A172 (cell line): ENCODE measurements around the gene YWHAG. TPM values are rescaled to one million over a fixed set of nuclear protein-coding genes. Genes with fewer than 3 reads are reported as not detected.
"Not testable (repeated sequence)": the region's sequence is repeated elsewhere in the genome, so short reads cannot be mapped to it uniquely, and the experiment has no call there.

Experiments
- DNase-seq: peaks from one replicate; pipeline ENCODE4 v3.0.0-alpha.2; 2015; ENCODE audit warnings: low spot score
- total RNA-seq: library from RNA; depleted of rRNA; stranded (reverse); fragments of >200 nt; shearing (Covaris generic); gene quantifications from 2 replicates; pipeline ENCODE4 v1.2.3, GENCODE V29; 2014

The YWHAG gene
- total RNA-seq, 1 experiment from 2014 or later, result 151 TPM

DNA sequence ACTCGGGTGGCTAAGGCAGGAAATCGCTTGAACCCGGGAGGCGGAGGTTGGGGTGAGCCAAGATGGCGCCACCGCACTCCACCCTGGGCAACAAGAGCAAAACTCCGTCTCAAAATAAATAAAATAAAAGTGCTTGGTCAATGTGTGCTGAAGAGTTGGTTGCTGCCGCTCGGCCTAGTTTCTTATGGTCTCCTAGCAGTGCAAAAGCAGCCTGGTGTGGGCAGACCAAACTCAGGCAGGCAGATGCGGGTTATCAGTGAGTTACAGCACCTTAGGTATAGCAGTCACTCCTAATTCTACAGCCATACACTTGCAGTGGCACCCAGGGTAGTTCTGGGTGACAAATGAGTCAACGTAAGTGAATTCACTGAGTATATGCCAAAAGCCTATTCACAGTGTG lies 33.7 kb downstream of the YWHAG start:
- DNase-seq, result no peak

DNA sequence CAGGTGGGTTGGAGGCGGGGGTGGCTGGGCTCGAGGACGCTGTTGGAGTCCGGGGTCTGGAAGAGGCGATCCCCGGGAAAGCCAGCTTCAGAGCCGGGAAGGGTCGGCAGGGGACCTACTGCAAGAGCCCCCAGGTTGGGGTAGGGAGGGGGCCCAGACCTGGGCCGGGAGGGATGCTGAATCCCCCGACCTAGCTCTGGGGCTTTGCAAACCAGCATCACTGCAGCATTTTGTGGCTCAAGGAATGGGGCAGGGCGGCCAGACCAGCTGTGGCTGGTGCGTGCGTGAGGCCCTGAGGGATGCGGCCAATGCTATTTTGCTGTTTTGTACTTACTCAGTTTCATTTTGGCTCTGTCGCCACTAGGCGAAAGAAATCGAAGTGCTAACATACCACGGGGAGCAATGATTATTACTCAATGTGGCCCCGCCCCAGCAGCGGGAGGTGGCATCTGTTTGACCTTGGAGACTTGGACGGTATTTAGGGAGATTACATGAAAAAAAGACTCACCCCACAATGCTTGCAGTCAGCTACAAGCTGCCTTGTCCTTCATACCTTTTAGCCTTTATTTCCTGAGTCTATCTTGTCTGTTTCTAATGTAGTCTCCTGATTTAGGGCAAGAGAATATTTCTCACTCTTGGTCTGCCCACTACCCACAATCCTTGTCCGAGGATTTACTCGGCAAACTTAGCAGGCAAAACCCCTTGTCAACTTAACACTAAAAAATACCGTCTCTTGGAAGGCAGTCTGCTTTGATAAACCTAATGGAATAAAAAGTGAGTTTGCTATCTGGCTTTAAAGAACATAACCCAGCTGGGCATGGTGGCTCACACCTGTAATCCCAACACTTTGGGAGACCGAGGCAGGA lies 40.1 kb downstream of the YWHAG start:
- peak; percentile 90 for DNase-seq

DNA sequence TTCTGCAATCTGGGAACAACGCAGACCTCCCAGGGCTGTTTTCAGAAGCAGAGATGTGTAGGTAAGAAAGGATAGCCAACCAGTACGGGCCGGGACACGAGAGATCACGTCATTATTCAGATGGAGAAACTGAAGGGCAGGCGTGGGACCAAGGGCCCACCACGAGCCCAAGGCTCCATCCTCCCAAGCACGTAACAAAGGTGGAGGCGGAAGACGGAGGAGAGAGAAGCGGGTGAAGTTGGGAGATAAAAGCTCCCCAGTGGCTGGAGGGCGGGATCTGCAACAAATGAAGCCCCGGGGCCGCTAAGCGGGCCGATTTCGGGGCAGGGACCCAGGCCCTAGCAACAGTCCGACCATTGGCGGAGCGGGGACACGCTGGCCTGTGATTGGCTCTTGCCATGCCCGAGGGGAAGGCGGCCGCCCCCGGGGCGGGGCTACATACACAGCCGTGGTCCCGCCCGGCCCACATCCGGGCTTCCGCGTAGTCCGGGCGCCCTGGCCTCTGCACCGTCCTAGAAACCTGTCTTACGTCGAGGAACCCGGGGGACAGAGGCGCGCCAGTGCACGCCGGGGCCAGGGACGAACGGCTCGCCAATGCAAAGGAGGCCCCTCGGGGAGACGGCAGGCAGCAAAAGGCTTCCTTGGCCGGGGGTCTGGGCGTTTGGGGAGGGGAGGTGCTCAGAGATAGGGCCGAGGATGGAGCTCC lies 40.9 kb downstream of the YWHAG start:
- peak; percentile 97 for DNase-seq

DNA sequence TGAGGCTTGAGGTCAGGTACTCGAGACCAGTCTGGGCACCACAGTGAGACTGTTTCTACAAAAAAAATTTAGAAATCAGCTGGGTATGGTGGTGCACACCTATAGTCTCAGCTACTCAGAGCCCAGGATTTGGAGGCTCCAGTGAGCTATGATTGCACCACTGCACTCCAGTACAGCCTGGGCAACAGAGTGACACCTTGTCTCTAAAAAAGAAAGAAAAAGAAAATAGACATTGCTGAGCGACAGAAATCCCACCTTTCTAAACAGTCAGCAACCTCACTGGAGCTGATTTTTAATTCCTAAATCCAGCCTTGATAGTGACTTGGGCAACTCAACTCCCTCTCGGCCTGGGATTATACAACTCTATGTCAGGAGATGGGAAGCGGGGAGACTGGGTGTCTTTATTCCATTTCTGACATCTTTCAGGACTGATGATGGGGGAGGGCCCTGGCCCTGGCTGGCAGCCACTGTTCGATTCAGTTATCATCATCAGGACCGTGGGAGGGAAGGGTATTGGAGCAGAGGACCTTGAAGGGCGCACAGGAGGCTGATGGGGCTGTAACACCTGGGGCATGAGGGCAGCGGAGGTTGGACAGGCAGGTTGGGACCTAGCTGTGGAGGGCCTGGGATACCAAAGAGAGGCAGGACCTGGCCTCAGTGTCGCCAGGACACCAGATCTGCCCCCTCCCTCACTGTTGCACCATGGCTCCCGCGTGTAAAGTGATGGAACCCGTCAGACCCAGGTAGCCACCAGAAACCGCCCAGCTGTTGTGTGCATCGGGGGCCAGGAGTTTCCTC lies 41.6 kb downstream of the YWHAG start:
- no peak for DNase-seq

DNA sequence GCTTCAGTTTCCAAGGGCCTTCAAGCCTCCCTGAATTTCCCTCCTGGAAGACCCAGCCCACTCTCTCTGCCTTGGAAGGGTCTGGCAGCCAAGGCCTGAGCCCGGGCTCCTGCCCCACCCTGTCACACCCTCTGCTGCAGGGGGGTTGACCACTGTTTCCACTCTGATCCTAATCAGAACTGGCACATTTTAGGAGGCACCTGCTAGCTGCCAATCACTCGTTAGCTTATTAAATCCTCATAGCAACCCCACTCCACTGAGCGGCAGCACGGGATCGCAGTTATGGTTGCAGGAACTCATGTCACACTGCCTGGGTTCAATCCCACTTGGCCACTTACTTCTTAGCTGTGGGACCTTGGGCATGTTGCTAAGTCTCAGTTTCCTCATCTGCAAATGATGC lies 43.4 kb downstream of the YWHAG start:
- no peak for DNase-seq

DNA sequence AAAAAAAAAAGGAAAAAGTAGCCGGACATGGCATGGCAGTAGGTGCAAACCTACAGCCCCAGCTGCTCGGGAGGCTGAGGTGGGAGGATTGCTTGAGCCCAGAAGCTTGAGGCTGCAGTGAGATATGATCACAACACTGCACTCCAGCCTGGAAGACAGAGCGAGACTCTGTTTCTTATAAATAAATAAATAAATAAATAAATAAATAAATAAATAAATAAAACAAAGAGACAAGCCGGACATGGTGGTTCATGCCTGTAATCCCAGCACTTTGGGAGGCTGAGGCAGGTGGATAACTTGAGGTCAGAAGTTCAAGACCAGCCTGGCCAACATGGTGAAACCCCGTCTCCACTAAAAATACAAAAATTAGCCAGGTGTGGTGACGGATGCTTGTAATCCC lies 44.1 kb downstream of the YWHAG start:
- not testable (repeated sequence) for DNase-seq

DNA sequence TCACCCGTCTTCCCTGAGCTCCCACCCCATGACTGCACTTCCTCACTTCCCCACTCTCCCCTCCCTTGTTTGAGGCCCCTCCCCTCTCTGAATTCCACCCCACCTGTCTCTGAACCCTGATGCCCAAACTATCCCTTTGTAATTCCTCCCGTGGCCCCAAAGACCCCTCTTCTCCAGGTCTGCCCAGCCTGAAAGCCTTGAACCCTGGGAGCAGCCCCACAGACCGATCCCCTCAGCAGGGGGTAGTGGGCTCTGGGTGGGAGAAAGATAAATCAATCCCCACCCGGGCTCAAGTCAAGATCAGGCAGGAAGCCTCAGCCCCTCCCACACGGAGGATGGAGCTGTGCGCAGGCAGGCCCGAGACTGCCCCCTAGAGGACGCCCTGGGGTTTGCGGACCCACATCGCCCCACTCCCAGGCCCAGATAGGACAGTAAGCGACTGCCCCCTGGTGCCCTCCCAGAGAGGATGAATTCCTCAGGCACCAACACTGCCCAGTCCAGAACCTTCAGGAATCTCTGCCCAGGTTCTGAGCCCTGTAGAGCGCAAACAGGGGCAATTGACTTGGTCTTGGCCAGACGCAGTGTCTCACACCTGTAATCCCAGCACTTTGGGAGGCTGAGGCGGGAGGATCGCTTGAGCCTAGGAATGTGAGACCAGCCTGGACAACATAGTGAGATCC lies 44.6 kb downstream of the YWHAG start:
- DNase-seq, result peak; percentile 98

DNA sequence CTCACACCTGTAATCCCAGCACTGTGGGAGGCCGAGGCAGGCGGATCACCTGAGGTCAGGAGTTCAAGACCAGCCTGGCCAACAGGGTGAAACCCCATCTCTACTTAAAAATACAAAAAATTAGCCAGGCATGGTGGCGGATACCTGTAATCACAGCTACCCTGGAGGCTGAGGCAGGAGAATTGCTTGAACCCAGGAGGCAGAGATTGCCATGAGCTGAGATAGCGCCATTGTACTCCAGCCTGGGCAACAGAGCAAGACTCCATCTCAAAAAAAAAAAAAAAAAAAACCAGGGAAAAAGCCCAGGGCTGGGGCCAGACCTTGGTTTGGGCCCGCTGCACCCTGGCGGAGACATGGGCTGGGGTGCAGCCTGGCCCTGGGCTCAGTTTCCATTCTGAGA lies 47.0 kb downstream of the YWHAG start:
- not testable (repeated sequence) for DNase-seq

DNA sequence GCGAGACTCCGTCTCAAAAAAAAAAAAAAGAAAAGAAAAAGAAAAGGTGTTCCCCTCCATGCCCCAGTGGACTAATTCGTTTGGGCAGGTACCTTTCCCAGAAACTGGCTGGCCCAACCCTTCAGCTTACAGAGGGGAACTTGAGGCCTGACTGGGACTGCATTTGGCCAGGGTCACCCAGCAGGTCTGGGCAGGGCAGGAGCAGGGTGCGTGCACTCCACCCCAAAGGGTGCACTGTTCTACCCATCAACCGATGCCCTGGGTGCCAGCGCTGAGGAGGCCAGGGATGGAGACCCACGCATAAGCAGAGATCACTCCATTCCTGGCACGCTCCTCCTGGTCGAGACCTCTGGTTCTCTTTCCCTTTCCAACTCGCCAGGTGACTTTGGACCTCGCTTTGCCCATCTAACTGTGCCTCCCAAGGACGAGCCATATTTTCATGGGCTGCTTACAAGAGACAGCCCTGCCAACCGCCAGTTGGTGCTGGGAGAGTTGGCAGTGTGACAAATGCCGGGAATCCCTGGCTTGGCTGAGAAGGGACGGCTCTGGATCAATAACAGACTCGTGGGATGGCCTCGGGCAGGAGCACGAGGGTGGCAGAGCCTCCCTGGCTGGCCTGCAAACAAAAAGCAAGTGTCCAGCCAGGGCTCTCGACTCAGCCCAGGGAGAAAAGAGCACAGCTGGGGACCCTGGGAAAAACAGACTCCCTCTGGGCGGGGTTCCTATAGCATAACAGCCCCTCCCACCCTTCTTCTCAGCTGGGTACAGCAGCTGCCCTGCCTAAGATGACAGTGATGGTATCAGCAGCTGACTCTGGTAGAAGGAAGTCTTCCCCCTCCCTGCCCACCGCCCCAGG lies 48.5 kb downstream of the YWHAG start:
- DNase-seq, result peak; percentile 61

DNA sequence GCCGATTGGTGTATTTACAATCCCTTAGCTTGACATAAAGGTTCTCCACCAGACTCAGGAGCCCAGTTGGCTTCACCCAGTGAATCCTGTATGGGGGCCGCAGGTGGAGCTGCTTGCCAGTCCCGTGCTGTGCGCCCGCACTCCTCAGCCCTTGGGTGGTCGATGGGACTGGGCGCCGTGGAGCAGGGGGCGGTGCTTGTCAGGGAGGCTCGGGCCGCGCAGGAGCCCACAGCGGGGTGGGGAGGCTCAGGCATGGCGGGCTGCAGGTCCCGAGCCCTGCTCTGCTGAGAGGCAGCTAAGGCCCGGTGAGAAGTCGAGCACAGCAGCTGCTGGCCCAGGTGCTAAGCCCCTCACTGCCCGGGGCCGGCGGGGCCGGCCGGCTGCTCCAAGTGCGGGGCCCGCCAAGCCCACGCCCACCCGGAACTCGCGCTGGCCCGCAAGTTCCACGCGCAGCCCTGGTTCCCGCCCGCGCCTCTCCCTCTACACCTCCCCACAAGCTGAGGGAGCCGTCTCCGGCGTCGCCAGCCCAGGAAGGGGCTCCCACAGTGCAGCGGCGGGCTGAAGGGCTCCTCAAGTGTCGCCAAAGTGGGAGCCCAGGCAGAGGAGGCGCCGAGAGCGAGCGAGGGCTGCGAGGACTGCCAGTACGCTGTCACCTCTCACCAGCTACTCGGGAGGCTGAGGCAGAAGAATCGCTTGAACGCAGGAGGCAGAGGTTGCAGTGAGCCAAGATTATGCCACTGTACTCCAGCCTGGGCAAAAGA lies 49.3 kb downstream of the YWHAG start:
- not testable (repeated sequence) for DNase-seq

DNA sequence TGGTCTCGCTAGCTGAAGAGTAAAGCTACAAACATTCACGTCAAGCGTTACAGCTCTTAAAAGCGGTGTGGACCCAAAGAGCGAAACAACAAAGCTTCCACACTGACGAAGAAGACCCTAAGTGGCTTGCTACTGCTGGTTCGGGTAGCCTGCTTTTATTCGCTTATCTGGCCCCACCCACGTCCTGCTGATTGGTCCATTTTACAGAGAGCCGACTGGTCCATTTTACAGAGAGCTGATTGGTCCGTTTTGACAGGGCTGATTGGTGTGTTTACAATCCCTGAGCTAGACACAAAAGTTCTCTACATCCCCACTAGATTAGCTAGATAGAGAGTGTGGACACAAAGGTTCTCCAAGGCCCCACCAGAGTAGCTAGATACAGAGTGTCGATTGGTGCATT lies 49.9 kb downstream of the YWHAG start:
- not testable (repeated sequence) for DNase-seq

DNA sequence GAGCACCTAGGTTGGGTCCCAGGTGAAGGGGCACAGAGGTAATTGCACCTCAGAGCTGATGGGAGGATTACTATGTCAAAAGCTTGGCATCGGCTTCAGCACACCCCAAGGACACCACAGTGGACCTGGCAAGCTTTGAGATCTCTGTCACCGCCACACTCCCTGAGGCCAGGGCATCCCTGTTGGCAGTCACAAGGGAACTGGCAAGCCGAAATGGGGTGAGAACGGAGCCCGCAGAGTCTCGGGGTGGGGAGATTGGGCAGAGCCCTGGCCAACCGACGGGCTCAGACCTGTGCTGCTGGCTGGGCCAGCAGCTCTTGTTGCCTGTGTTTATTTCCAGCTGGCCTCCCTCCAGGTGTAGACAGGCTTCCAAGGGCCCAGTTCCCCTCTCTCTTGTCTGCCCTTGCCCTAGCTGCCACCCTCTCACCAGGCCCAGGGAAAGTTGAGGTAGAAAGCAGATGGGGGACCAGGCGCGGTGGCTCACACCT lies 53.9 kb downstream of the YWHAG start:
- no peak for DNase-seq

DNA sequence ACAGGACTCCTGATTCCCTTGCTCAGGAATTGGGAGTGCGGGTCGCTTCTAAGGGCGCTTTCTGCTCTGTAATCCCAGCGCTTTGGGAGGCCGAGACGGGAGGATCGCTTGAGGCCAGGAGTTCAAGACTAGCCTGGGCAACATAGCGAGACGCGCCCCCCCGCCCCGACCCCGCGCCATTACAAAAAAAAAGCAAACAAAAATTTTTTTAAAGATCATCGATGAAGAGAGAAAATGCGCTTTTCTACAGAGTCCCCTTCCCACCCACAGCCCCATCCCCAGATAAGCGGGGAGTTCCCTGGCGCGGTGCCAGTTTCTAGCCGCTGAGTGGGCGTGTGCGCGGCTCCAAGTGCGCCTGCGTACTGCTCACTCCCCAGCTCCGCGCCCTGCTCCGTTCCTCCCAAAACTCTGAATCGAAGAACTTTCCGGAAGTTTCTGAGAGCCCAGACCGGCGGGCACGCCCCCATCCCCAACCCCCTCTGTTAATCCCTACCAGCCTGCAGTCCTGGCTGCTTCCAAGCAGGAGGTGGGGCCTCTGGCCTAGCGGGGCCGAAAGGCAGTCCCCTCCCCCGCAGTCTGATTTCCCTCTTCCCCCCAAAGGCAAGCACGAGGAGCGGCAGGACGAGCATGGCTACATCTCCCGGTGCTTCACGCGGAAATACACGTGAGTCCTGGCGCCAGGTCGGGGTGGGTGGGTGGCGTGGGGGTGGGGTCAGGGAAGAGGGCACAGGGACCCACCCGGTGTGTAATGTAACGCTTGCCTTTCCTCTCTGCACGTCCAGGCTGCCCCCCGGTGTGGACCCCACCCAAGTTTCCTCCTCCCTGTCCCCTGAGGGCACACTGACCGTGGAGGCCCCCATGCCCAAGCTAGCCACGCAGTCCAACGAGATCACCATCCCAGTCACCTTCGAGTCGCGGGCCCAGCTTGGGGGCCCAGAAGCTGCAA lies 55.3 kb downstream of the YWHAG start:
- DNase-seq, result peak; percentile 94

DNA sequence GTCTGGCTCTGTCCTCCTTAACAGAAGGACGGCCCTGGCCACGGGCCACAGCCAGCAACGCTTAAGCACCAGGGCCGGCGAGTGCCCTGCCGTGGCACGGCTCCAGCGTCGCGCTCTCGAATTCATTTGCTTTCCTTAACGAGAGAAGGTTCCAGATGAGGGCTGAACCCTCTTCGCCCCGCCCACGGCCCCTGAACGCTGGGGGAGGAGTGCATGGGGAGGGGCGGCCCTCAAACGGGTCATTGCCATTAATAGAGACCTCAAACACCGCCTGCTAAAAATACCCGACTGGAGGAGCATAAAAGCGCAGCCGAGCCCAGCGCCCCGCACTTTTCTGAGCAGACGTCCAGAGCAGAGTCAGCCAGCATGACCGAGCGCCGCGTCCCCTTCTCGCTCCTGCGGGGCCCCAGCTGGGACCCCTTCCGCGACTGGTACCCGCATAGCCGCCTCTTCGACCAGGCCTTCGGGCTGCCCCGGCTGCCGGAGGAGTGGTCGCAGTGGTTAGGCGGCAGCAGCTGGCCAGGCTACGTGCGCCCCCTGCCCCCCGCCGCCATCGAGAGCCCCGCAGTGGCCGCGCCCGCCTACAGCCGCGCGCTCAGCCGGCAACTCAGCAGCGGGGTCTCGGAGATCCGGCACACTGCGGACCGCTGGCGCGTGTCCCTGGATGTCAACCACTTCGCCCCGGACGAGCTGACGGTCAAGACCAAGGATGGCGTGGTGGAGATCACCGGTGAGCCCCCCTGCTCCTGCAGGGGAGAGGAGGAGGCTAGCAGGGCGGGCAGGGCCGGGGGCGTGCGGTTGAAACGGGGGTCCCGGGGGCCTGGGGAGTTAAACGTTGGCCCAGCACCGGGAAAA lies 56.2 kb downstream of the YWHAG start, which contains the start of gene HSPB1:
TSS of gene HSPB1 (plus strand) at position 327 of the 855 bp plus-strand sequence. CDS start at position 367, 40 bp downstream.
- DNase-seq, result peak; percentile 96

DNA sequence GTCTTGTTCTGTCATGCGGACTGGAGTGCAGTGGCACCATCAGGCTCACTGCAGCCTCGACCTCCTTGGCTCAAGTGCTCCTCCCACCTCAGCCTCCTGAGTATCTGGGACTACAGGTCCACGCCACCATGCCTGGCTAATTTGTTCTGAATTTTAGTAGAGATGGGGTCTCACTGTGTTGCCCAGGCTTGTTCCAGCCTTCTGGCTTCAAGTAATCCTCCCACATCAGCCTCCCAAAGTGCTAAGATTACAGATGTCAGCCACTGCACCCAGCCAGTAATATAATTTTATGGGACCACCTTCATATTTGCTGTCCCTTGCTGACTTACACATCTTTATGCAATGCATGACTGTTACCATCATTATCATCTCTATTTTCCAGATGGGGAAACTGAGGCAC lies 57.8 kb downstream of the YWHAG start:
- DNase-seq, result no peak

DNA sequence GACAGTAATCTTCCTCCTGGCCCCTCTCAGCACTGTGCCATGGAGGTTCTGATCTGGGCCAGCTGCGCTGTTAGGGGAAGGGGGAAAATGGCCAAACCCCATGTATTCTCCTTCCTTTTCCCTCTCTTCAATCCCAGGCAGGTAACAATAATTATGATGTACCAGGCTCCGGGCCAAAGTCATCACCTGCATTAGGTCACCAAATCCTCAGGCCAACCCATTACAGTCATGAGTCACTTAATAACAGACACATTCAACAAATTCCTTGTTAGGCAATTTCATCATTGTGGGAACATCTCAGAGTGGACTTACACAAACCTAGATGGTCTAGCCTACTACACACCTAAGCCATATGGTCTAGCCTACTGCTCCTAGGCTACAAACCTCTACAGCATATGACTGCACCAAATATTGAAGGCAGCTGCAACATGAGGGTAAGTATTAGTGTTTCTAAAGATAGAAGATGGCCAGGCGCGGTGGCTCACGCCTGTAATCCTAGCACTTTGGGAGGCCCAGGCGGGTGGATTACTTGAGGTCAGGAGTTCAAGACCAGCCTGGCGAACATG lies 58.5 kb downstream of the YWHAG start:
- peak; percentile 96 for DNase-seq
